Parathyroid adenoma (tissue), 2 donors: ENCODE measurements around the gene TNIP2.

Experiments
- H2AFZ ChIP-seq: fragments of 300-600 bp; sonication (generic); one replicate; pipeline ENCODE4 v1.7.0; 2017; ENCODE audit warnings: antibody characterized with exemption, mild to moderate bottlenecking
- H3K27ac ChIP-seq: fragments of 300-600 bp; sonication (generic); one replicate; pipeline ENCODE4 v1.7.0; 2017
- H3K27me3 ChIP-seq: fragments of 300-600 bp; sonication (generic); one replicate; pipeline ENCODE4 v1.7.0; 2017; ENCODE audit warnings: low read length; ENCODE audit not compliant: control insufficient read depth, insufficient read depth
- H3K36me3 ChIP-seq: fragments of 300-600 bp; sonication (generic); one replicate; pipeline ENCODE4 v1.7.0; 2017; ENCODE audit warnings: low read length; ENCODE audit not compliant: control insufficient read depth, insufficient read depth
- H3K4me1 ChIP-seq: fragments of 300-600 bp; sonication (generic); one replicate; pipeline ENCODE4 v1.7.0; 2017; ENCODE audit warnings: control low read depth
- H3K4me2 ChIP-seq: fragments of 300-600 bp; sonication (generic); one replicate; pipeline ENCODE4 v1.7.0; 2017; ENCODE audit warnings: low read length
- H3K4me3 ChIP-seq: fragments of 300-600 bp; sonication (generic); one replicate; pipeline ENCODE4 v1.7.0; 2017; ENCODE audit warnings: low read depth, low read length
- H3K79me2 ChIP-seq: fragments of 300-600 bp; sonication (generic); one replicate; pipeline ENCODE4 v1.7.0; 2017; ENCODE audit warnings: control low read depth
- H3K9ac ChIP-seq: fragments of 300-600 bp; sonication (generic); one replicate; pipeline ENCODE4 v1.7.0; 2017; ENCODE audit warnings: mild to moderate bottlenecking
- H3K9me3 ChIP-seq: fragments of 300-600 bp; sonication (generic); one replicate; pipeline ENCODE4 v1.7.0; 2017; ENCODE audit warnings: low read length; ENCODE audit not compliant: control insufficient read depth
- CTCF ChIP-seq: fragments of 300-600 bp; sonication (generic); IDR thresholded peaks from one replicate; pipeline ENCODE4 v1.7.0; 2017; ENCODE audit warnings: antibody characterized with exemption, mild to moderate bottlenecking
- donor health status: primary hyperparathyroidism.

The TNIP2 gene

GRCh38 chr4:2798399-2799223 lies 42.5 kb upstream of the TNIP2 start:
- no peaks in the 10 kb centered on the region for H3K36me3 ChIP-seq
- H3K4me3 ChIP-seq = no peak overlapping the region
- peak overlapping the region; percentile 53 for H3K9ac ChIP-seq
- H2AFZ ChIP-seq = peak overlapping the region; percentile 61
- no peaks in the 10 kb centered on the region for H3K27me3 ChIP-seq
- no peaks in the 10 kb centered on the region for H3K9me3 ChIP-seq
- peaks cover 21% of the 10 kb centered on the region for H3K79me2 ChIP-seq
- H3K4me1 ChIP-seq = peaks cover 49% of the 10 kb centered on the region
- H3K4me2 ChIP-seq = peak overlapping the region; percentile 60
- H3K27ac ChIP-seq = peak overlapping the region; percentile 95
- TF ChIP-seq CTCF = no peak

- H3K36me3 ChIP-seq = no peaks in the 10 kb centered on the region
- TF ChIP-seq CTCF = no peak
- H3K9ac ChIP-seq = peak overlapping the region; percentile 53
- H3K4me3 ChIP-seq = peak overlapping the region; percentile 9
- H3K27ac ChIP-seq = peak overlapping the region; percentile 95
- H3K4me1 ChIP-seq = peaks cover 49% of the 10 kb centered on the region
- H3K79me2 ChIP-seq = peaks cover 16% of the 10 kb centered on the region
- peak overlapping the region; percentile 60 for H3K4me2 ChIP-seq
- H3K27me3 ChIP-seq = no peaks in the 10 kb centered on the region
- H3K9me3 ChIP-seq = no peaks in the 10 kb centered on the region
- H2AFZ ChIP-seq = peak overlapping the region; percentile 61
These were observed 41.6 kb upstream of the TNIP2 start for GRCh38 chr4:2797545-2798305.

- H3K9ac ChIP-seq = peak overlapping the region; percentile 53
- peak overlapping the region; percentile 9 for H3K4me3 ChIP-seq
- H3K27ac ChIP-seq = peak overlapping the region; percentile 95
These were observed 40.9 kb upstream of the TNIP2 start for GRCh38 chr4:2796849-2797544.

More at GRCh38 chr4:2796849-2797544, 40.9 kb upstream of the TNIP2 start:
- H3K4me2 ChIP-seq = peak overlapping the region; percentile 60
- peaks cover 49% of the 10 kb centered on the region for H3K4me1 ChIP-seq
- no peaks in the 10 kb centered on the region for H3K9me3 ChIP-seq
- no peaks in the 10 kb centered on the region for H3K36me3 ChIP-seq
- peak overlapping the region; percentile 17 for H2AFZ ChIP-seq
- no peak for TF ChIP-seq CTCF
- peaks cover 13% of the 10 kb centered on the region for H3K79me2 ChIP-seq
- H3K27me3 ChIP-seq = no peaks in the 10 kb centered on the region
